ENCODE measurements around the gene TECTA.
A peak's percentile ranks its signal among the peaks of the same experiment; 100 is the strongest.
"Not testable (repeated sequence)": the region's sequence is repeated elsewhere in the genome, so short reads cannot be mapped to it uniquely, and the experiment has no call there.

The TECTA gene

DNA sequence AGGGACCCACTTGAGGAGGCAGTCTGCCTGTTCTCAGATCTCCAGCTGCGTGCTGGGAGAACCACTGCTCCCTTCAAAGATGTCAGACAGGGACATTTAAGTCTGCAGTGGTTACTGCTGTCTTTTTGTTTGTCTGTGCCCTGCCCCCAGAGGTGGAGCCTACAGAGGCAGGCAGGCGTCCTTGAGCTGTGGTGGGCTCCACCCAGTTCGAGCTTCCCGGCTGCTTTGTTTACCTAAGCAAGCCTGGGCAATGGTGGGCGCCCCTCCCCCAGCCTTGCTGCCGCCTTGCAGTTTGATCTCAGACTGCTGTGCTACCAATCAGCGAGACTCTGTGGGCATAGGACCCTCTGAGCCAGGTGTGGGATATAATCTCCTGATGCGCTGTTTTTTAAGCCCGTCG, 76.6 kb downstream of the TECTA start:
- DNase-seq (ENCODE audit: low read depth in 1 of 2, low spot score in 1 of 2) = not testable (repeated sequence)

DNA sequence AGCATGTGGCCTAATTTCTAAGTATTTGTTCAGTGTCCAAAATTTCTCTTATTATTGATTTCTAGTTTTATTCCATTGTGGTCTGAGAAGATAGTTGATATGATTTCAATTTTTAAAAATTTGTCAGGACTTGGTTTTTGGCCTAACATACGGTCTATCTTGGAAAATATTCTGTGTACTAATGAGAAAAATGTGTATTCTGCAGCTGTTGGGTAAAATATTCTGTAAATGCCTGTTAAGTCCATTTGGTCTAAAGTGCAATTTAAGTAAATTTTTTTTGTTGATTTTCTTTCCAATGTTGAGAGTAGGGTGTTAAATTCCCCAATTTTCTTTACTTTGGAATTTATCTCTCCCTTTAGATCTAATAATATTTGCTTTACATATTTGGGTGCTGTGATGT, 78.3 kb downstream of the TECTA start:
- no peak for DNase-seq (ENCODE audit: low read depth in 1 of 2, low spot score in 1 of 2)

DNA sequence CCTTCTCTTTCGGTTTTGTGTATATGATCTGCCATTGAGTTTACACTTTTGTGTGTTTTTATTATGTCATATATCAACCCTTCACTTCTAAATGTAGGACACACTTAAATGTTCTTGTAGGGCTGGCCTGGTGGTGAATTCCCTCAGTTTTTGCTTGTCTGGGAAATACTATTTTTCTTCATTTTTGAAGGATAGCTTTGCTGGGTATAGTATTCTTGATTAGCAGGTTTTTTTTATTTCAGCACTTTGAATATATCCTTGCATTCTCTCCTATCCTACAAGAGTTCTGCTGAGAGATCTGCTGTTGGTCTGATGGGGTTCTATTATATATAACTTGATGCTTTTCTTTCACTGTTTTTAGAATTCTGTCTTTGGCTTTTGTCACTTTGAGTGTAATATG, 79.1 kb downstream of the TECTA start:
- DNase-seq (ENCODE audit: low read depth in 1 of 2, low spot score in 1 of 2) = no peak

- DNase-seq (ENCODE audit: low read depth in 1 of 2, low spot score in 1 of 2) = no peak
Measured at GRCh38 chr11:121188776-121189175, 87.7 kb downstream of the TECTA start.

- no peak for DNase-seq (ENCODE audit: low read depth in 1 of 2, low spot score in 1 of 2)
Measured at GRCh38 chr11:121191818-121192217, 90.8 kb downstream of the TECTA start.

DNA sequence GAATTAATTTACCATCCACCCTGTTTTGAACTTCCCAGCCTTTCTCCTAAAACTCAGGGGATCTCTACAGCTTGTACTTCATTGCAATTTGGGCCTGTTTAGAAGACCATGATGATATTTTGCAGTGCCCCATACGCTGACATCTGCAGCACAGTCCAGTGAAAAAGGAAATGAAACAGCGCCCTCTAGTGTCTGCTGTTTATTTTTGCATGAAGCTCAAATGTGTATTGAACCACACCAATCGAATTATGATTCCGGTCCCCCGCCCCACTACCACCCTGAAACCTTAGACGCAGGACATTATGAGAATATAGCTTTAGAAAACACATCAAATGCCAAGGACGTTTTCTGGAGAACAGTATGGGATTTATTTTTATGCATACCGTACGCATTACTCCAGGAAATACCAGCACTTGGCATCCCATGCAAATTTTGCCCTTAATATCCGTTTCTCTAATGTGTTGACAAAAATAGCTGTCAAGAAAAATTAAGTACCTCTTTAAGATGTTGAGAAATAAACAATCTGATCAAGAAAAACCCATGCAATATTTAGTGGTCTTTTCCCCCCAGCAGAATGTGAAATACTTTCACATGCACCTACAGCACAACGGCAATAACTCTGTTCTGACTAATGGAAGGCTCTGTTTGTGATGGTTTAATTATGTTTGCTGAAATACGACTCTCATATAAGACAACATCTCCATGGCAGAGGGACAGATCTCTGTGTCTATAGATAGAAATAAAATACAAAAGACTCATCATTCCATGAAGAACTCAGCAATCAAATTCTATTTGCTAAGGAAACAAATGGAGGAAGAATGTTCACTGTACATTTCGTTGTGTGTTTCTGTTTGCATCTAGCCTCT, 93.9 kb downstream of the TECTA start:
- peak in 1 of 2 donors; percentile 19 for DNase-seq (ENCODE audit: low read depth in 1 of 2, low spot score in 1 of 2)

GRCh38 chr11:121198491-121198890, 97.4 kb downstream of the TECTA start:
- DNase-seq (ENCODE audit: low read depth in 1 of 2, low spot score in 1 of 2) = no peak

DNA sequence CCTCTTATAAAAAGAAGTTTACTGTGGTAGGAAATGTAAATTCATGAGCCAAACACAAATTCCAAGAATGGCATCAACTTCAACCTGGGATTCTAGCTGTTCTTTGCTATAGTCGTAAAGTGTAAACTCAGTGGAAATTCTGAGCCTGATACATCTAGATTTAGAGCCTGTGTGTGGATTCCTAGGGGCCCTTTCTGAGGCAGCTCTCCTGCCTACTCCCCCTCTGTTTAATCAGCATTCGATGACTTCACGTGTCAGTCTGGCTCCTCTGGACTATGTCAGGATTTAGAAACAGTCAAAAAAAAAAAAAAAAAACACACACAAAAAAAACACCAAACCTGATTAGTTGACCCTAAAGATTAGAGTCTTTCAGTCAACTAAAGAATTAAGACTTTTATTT, 98.5 kb downstream of the TECTA start:
- DNase-seq (ENCODE audit: low read depth in 1 of 2, low spot score in 1 of 2) = no peak

DNA sequence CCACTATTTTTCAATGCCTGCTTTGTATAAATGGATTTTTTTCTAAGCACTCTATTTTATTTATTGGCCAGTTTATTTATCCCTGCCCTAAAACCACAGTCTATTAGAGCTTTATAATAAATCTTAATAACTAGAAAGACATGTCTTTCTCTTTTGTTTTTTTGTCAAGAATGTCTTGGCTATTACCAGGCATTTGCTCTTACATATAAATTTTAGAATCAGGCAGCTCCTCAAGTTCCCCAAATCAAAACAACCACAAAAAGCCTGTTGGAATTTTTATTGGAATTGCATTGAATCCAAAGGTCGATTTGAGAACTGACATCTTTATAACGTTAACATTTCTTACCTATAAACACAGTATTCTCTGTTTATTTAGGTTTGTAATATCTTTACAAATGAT, 105.8 kb downstream of the TECTA start:
- no peak for DNase-seq (ENCODE audit: low read depth in 1 of 2, low spot score in 1 of 2)

GRCh38 chr11:121207485-121208115, 106.6 kb downstream of the TECTA start:
- DNase-seq (ENCODE audit: low read depth in 1 of 2, low spot score in 1 of 2) = no peak

DNA sequence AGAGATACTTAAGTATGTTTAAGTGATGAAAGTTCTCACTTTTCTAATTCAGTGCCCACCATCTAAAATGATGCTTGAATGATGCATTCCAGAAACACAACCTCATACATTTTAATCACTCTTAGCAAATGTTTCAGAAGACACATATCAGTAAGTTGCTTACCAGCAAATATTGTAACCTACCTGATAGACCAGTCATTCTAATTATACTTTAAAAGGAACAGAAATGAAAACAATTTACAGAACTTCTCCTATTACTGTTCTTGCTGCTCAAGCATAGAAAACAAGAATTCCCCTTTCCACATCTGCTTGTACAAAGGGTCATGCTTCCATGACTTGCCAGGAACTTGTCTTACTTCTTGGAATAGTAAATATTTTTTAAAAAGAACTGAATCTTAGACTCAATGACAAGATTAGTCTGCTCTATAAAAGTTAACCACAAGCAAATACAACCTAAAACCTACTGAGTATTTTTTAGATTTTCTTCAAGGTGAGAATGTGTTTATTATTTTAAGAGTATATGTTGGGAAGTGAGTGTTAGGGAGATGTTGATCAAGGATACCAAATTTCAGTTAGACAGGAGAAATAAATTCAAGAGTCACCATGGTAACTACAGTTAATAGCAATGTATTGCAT, 109.5 kb downstream of the TECTA start:
- DNase-seq (ENCODE audit: low read depth in 1 of 2, low spot score in 1 of 2) = no peak

- no peak for DNase-seq (ENCODE audit: low read depth in 1 of 2, low spot score in 1 of 2)
Measured at GRCh38 chr11:121211626-121212025, 110.6 kb downstream of the TECTA start.

GRCh38 chr11:121212536-121213361, 111.7 kb downstream of the TECTA start:
- no peak for DNase-seq (ENCODE audit: low read depth in 1 of 2, low spot score in 1 of 2)

DNA sequence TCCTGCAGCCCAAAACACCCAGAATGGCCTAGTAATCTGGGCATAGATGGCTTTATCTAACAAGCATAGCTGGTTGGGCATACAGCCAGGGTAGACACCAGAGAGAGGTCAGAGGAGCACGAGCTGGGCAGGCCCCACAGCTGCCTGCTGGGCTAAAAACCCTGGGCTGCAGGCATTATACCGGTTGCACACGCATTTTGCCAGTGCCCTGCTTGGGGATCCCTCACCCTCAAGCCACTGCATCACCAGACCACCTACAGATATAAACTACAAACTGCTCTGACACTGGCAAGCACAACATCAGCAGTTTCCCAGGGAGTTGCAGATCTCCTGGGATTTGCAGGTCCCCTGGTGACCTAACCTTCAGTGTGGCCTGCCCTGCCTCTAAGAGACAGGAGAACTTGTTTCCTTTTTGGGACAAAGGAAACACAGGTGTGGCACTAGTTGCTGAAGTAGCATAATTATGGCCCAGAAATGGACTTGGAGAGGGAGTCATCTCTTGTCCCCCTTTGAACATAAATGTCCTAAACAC, 112.4 kb downstream of the TECTA start:
- no peak for DNase-seq (ENCODE audit: low read depth in 1 of 2, low spot score in 1 of 2)

DNA sequence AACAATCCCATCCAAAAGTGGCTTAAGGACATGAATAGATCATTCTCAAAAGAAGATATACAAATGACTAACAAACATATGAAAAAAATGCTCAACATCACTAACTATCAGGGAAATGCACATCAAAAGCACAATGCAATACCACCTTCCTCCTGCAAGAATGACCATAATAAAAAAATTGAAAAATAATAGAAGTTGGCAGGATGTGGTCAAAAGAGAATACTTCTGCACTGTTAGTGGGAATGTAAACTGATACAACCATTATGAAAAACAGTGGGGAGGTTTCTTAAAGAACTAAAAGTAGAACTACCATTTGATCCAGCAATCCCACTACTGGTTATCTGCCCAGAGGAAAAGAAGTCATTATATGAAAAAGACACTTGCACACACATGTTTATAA, 113.8 kb downstream of the TECTA start:
- DNase-seq (ENCODE audit: low read depth in 1 of 2, low spot score in 1 of 2) = no peak

DNA sequence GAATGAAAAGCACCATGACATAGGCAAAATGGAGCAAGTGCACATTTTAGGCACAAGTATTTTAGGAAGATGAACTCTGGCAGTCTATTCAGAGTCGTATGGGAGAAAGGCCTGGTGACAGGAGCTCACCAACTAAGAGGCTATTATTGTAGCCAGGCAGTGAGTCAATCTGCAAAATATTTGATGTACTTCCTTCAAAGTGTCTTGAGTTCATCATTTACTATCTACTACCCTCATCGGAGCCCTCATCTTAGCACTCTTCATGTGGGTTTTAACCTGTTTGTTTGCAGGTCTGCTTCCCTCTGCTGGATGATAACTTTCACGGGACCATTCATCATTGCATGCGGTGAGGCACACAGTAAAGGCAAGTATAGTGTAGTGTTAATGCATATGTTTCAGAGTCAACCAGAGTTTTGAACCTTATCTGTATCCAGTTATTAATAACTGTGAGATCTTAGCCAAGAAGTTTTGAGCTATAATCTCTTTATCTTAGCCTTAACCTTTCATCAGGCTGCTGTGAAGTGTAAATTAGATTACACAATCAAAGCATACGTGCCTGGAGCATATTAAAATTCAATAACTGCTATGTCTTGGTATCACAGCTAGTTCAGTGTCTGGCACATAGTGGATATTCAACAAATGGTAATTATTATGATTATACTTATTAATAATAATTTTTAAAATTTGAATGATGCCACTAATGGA, 120.6 kb downstream of the TECTA start:
- DNase-seq (ENCODE audit: low read depth in 1 of 2, low spot score in 1 of 2) = no peak

DNA sequence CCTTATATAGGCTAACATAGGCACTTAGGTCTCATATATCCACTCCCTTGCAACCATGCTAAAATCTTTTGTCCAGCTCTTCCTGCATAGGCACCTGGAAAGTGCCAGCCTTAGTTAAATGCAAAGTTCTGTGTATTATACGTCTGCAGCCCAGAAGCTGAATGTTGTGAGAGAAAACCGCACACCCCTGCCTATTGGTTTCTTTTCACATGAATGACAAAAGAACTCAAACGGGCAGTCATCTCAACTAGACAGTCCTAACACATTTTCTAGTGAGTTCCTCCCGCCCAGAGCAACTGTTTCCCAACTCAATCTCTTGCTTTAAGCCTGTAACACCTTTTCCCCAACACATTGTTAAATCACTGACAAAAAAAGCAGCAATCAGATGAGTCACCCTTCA, 122.1 kb downstream of the TECTA start:
- DNase-seq (ENCODE audit: low read depth in 1 of 2, low spot score in 1 of 2) = no peak

GRCh38 chr11:121225382-121225781, 124.3 kb downstream of the TECTA start:
- DNase-seq (ENCODE audit: low read depth in 1 of 2, low spot score in 1 of 2) = no peak

DNA sequence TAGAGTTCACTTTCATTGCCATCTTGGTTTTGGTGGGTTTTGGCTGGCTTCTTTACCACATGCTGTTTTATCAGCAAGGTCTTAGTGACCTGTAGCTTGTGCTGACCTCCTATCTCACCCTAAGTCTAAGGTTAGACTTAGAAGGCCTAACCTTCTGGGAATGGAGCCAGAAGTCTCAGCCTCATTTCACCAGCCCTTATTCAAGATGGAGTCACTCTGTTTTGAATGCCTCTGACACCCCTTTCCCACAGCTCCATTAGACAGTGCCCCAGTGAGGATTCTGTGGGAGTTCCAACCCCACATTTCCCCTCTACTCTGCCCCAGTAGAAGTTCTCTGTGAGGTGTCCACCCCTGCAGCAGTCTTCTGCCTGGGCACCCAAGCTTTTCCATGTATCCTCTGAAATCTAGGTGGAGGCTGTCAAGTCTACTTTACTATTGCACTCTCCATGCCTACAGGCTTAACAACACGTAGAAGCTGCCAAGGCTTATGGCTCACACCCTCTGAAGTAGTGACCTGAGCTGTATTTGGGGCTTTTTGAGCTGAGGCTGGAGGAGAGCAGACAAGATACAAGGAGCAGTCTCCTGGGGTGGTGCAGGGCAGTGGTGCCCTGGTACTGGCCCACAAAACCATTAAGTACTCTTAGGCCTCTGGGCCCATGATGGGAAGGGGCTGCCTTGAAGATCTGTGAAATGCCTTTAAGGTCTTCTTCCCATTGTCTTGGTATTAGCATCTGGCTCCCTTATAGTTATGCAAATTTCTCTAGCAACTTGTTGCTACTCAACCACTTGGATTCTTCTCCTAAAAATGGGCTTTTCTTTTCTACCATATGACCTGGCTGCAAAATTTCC, 125.6 kb downstream of the TECTA start:
- DNase-seq (ENCODE audit: low read depth in 1 of 2, low spot score in 1 of 2) = no peak

- DNase-seq (ENCODE audit: low read depth in 1 of 2, low spot score in 1 of 2) = no peak
Measured at GRCh38 chr11:121228851-121229250, 127.8 kb downstream of the TECTA start.
